HEK293 (cell line): ENCODE measurements around the gene AOAH.

Experiments used
- CTCF ChIA-PET: fragments of 350-600 bp; formaldehyde crosslinking; extraction: SDS; loops from one replicate; lab custom pipeline; 2021; ENCODE audit warnings: antibody characterized with exemption; lab: Yijun Ruan, JAX
- POLR2A ChIA-PET: fragments of 300-600 bp; formaldehyde crosslinking; extraction: SDS; loops from one replicate; lab custom pipeline; 2020; ENCODE audit warnings: antibody characterized with exemption, inconsistent platforms; lab: Yijun Ruan, JAX
- H3K27ac ChIP-seq: fragments of 200-500 bp; sonication (Bioruptor generic); 2 replicates; pipeline ENCODE4 v1.5.1; 2014; ENCODE audit warnings: low read depth, low read length, control low read depth, inconsistent platforms; ENCODE audit errors: extremely low read depth
- H3K36me3 ChIP-seq, 2 experiments: fragments of 200-500 bp in 1 of 2; sonication (Bioruptor generic) in 1 of 2; 1 replicate in 1 of 2; 2 replicates in 1 of 2; pipeline ENCODE4 v1.5.1; 2014 to 2017; ENCODE audit warnings: inconsistent platforms in 2 of 2, low read length in 2 of 2; ENCODE audit not compliant: control insufficient read depth in 2 of 2, insufficient read depth in 1 of 2
- H3K4me1 ChIP-seq: fragments of 200-500 bp; sonication (Bioruptor generic); 2 replicates; pipeline ENCODE4 v1.5.1; 2014; ENCODE audit warnings: mild to moderate bottlenecking, low read length, inconsistent platforms; ENCODE audit not compliant: control insufficient read depth, insufficient read depth
- H3K4me3 ChIP-seq: 2 replicates; pipeline ENCODE4 v1.5.1; 2011; ENCODE audit warnings: low read depth, mild to moderate bottlenecking, control low read depth, low read length, moderate library complexity
- H3K9me3 ChIP-seq: fragments of 200-500 bp; sonication (Bioruptor generic); 2 replicates; pipeline ENCODE4 v1.5.1; 2014; ENCODE audit warnings: low read depth, low read length, inconsistent platforms; ENCODE audit not compliant: control insufficient read depth, insufficient read depth
- HOXD13 ChIP-seq: sonication (generic); formaldehyde crosslinking; IDR thresholded peaks from 2 replicates; pipeline ENCODE4 v1.8.0; 2022; ENCODE audit warnings: missing genetic modification reagents, borderline replicate concordance
- KLF1 ChIP-seq: fragments of 450-650 bp; formaldehyde crosslinking; IDR thresholded peaks from 2 replicates; pipeline ENCODE4 v1.5.1; 2016; ENCODE audit warnings: missing biosample characterization, missing genetic modification characterization
- KLF7 ChIP-seq: fragments of 450-650 bp; formaldehyde crosslinking; IDR thresholded peaks from 2 replicates; pipeline ENCODE4 v1.5.1; 2016; ENCODE audit warnings: missing biosample characterization, missing genetic modification characterization, borderline replicate concordance
- OSR2 ChIP-seq: fragments of 450-650 bp; formaldehyde crosslinking; IDR thresholded peaks from 2 replicates; pipeline ENCODE4 v1.5.1; 2016; ENCODE audit warnings: missing biosample characterization, missing genetic modification characterization
- SCRT2 ChIP-seq: fragments of 450-650 bp; formaldehyde crosslinking; IDR thresholded peaks from 2 replicates; pipeline ENCODE4 v1.5.1; 2016; ENCODE audit warnings: missing biosample characterization, missing genetic modification characterization
- SETDB1 ChIP-seq: IDR thresholded peaks from one replicate; pipeline ENCODE4 v1.6.1; 2017; ENCODE audit warnings: mild to moderate bottlenecking, low read length, moderate library complexity, mixed read lengths; ENCODE audit not compliant: insufficient read length
- ZFP69B ChIP-seq: fragments of 450-650 bp; formaldehyde crosslinking; IDR thresholded peaks from 2 replicates; pipeline ENCODE4 v1.5.1; 2016; ENCODE audit warnings: missing biosample characterization, missing genetic modification characterization
- ZNF146 ChIP-seq: fragments of 450-650 bp; formaldehyde crosslinking; IDR thresholded peaks from 2 replicates; pipeline ENCODE4 v1.5.1; 2016; ENCODE audit warnings: missing biosample characterization, missing genetic modification characterization
- ZNF175 ChIP-seq: fragments of 450-650 bp; formaldehyde crosslinking; IDR thresholded peaks from 2 replicates; pipeline ENCODE4 v1.5.1; 2016; ENCODE audit warnings: missing biosample characterization, missing genetic modification characterization
- ZNF211 ChIP-seq: fragments of 450-650 bp; formaldehyde crosslinking; IDR thresholded peaks from 2 replicates; pipeline ENCODE4 v1.5.1; 2016; ENCODE audit warnings: low read depth, missing biosample characterization, missing genetic modification characterization
- ZNF23 ChIP-seq: fragments of 450-650 bp; formaldehyde crosslinking; IDR thresholded peaks from 2 replicates; pipeline ENCODE4 v1.5.1; 2016; ENCODE audit warnings: missing biosample characterization, missing genetic modification characterization, borderline replicate concordance
- ZNF423 ChIP-seq: fragments of 450-650 bp; formaldehyde crosslinking; IDR thresholded peaks from 2 replicates; pipeline ENCODE4 v1.5.1; 2016; ENCODE audit warnings: missing biosample characterization, missing genetic modification characterization
- ZNF426 ChIP-seq: fragments of 450-650 bp; formaldehyde crosslinking; IDR thresholded peaks from 2 replicates; pipeline ENCODE4 v1.5.1; 2017; ENCODE audit warnings: missing biosample characterization, missing genetic modification characterization, mild to moderate bottlenecking, inconsistent platforms, moderate library complexity
- ZNF473 ChIP-seq: fragments of 450-650 bp; formaldehyde crosslinking; IDR thresholded peaks from 2 replicates; pipeline ENCODE4 v1.5.1; 2017; ENCODE audit warnings: missing biosample characterization, missing genetic modification characterization
- ZNF501 ChIP-seq: fragments of 450-650 bp; formaldehyde crosslinking; IDR thresholded peaks from 2 replicates; pipeline ENCODE4 v1.5.1; 2016; ENCODE audit warnings: missing biosample characterization, missing genetic modification characterization
- ZNF548 ChIP-seq: fragments of 450-650 bp; formaldehyde crosslinking; IDR thresholded peaks from 2 replicates; pipeline ENCODE4 v1.5.1; 2016; ENCODE audit warnings: missing biosample characterization, missing genetic modification characterization
- ZNF621 ChIP-seq: fragments of 450-650 bp; formaldehyde crosslinking; IDR thresholded peaks from 2 replicates; pipeline ENCODE4 v1.5.1; 2017; ENCODE audit warnings: missing biosample characterization, missing genetic modification characterization
- ZNF629 ChIP-seq: fragments of 450-650 bp; formaldehyde crosslinking; IDR thresholded peaks from 2 replicates; pipeline ENCODE4 v1.5.1; 2017; ENCODE audit warnings: missing biosample characterization, missing genetic modification characterization
- ZNF792 ChIP-seq: fragments of 450-650 bp; formaldehyde crosslinking; IDR thresholded peaks from 2 replicates; pipeline ENCODE4 v1.5.1; 2016; ENCODE audit warnings: missing biosample characterization, missing genetic modification characterization
- TF ChIP-seq, protein P1 (sequence below): fragments of 450-650 bp; formaldehyde crosslinking; IDR thresholded peaks from 2 replicates; pipeline ENCODE4 v1.5.1; 2017; ENCODE audit warnings: missing biosample characterization, missing genetic modification characterization
- TF ChIP-seq, protein P2 (sequence below): IDR thresholded peaks from 2 replicates; pipeline ENCODE4 v1.6.1; 2011; ENCODE audit warnings: mild to moderate bottlenecking, low read depth, low read length, borderline replicate concordance
- TF ChIP-seq, protein P3 (sequence below): fragments of 450-650 bp; formaldehyde crosslinking; IDR thresholded peaks from 2 replicates; pipeline ENCODE4 v1.5.1; 2017; ENCODE audit warnings: missing biosample characterization, mild to moderate bottlenecking, missing genetic modification characterization, moderate library complexity
- TF ChIP-seq, protein P4 (sequence below): fragments of 450-650 bp; formaldehyde crosslinking; IDR thresholded peaks from 2 replicates; pipeline ENCODE4 v1.5.1; 2016; ENCODE audit warnings: missing biosample characterization, missing genetic modification characterization

Gene AOAH

DNA sequence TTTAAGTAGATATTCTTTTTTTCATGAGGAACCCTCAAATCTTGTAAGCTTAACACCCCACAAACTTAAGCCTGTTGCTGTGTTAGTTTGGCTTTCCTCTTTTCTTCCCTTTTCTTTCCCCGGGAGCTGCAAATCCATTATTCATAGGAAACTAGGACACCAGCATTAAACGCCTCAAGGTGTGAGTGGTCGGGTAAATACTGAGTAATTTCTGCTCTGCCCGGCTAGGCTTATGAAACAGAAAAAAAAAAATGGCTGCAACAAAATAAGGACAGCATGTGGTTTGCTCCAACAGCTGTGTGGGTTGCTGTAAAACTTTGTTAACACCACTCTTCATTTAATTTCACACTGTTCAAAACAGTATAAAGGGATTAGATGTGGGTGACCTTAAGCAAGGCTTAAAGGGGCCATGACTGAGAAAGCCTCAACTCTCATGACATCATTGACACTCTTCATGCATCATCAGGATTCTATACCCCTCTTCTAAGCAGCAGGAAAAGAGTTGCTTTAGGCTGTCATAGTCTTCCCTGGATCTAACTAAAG, 104.1 kb downstream of the AOAH start (continued):
- TF ChIP-seq, protein P1, sequence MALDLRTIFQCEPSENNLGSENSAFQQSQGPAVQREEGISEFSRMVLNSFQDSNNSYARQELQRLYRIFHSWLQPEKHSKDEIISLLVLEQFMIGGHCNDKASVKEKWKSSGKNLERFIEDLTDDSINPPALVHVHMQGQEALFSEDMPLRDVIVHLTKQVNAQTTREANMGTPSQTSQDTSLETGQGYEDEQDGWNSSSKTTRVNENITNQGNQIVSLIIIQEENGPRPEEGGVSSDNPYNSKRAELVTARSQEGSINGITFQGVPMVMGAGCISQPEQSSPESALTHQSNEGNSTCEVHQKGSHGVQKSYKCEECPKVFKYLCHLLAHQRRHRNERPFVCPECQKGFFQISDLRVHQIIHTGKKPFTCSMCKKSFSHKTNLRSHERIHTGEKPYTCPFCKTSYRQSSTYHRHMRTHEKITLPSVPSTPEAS (tag by site-specific recombination), result no peak
- TF ChIP-seq ZNF501 (tag by site-specific recombination) (no peak), HOXD13 (no peak), SETDB1 (no peak)
- TF ChIP-seq, all 188 proteins: peak for 0

DNA sequence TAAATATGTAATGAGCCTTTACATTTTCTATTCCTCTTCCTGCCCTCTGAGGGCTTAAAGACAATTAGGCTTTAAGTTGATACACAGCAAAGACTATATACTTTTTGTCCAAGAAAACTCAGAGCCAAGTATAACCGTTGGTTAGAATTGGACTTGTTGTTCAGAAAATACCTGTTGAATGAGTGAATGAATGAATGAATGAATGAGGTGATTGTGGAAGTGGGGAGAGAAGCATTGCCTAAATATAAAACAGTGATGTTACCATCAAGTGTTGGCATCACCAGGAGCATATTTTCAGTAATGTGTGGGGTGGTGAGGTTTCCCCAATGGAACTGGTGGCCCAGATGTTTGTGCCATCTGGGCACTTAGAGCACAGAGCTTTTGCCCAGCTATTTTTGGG, 106.9 kb downstream of the AOAH start:
- TF ChIP-seq SCRT2, result peak; percentile 66
- TF ChIP-seq, protein P2, sequence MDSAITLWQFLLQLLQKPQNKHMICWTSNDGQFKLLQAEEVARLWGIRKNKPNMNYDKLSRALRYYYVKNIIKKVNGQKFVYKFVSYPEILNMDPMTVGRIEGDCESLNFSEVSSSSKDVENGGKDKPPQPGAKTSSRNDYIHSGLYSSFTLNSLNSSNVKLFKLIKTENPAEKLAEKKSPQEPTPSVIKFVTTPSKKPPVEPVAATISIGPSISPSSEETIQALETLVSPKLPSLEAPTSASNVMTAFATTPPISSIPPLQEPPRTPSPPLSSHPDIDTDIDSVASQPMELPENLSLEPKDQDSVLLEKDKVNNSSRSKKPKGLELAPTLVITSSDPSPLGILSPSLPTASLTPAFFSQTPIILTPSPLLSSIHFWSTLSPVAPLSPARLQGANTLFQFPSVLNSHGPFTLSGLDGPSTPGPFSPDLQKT, result no peak
- TF ChIP-seq ZNF501 (tag by site-specific recombination), result no peak
- TF ChIP-seq ZNF423 (tag by site-specific recombination), result no peak
- TF ChIP-seq KLF7 (tag by site-specific recombination), result no peak
- TF ChIP-seq, all 188 proteins: peak for 1
- Histone ChIP-seq H3K36me3 (no peaks in the 10 kb centered on the region), H3K9me3 (no peaks in the 10 kb centered on the region), H3K4me3 (no peak overlapping the region), H3K27ac (no peak overlapping the region), H3K4me1 (no peaks in the 10 kb centered on the region)
- POLR2A ChIA-PET, result no interaction called here
- CTCF ChIA-PET, result no interaction called here

DNA sequence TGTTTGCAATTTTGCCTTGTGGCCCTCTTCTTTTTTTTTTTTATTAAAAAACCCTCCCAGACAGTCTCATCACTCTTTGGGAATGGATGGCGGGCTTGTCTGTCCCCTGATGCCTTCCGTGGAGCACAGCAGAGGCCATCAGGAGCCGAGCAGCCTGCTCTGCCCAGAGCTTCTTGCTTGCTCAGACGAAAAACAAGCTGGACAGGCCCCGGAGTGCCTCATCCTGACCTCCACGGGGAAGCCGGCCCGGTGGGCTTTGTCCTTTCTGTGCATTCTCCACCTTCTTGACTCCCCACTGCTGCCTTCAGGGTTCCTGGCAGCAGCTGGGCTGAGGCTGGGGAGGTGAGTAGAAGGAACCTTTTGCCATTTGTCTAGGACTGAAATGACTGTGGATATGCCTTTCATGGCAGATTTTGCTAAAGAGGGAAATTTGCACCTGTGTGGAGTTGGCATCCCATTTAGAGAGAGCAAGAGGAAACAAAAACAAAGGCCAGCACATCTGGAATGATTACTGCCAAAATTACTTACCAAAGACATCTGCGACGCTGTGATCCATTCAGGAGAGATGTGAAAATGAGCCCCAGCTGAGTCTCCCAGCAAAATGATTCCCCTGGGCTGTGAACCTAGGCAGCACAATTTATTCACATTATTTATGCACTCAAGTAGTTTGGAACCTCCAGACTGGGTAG, 108.3 kb downstream of the AOAH start:
- ChIA-PET POLR2A (no interaction called here), CTCF (interaction anchor here (1.2 kb wide), 1 partner anchor 462 kb away, joined by 3 read pairs; no protein-coding TSS in a partner anchor)
- H3K27ac ChIP-seq, result no peak overlapping the region

More for the DNA sequence above, 108.3 kb downstream of the AOAH start:
- H3K4me1 ChIP-seq, result no peaks in the 10 kb centered on the region
- H3K4me3 ChIP-seq, result no peak overlapping the region
- TF ChIP-seq ZNF23 (tag by site-specific recombination) (no peak), ZNF629 (tag by site-specific recombination) (no peak), ZNF548 (tag by site-specific recombination) (no peak), ZNF621 (tag by site-specific recombination) (no peak), KLF1 (tag by site-specific recombination) (no peak), ZNF426 (tag by site-specific recombination) (no peak), ZNF146 (tag by site-specific recombination) (no peak), ZNF473 (tag by site-specific recombination) (no peak), OSR2 (tag by site-specific recombination) (no peak), ZNF211 (tag by site-specific recombination) (no peak), ZFP69B (tag by site-specific recombination) (no peak), ZNF792 (tag by site-specific recombination) (no peak), ZNF175 (tag by site-specific recombination) (no peak)
- TF ChIP-seq, protein P3, sequence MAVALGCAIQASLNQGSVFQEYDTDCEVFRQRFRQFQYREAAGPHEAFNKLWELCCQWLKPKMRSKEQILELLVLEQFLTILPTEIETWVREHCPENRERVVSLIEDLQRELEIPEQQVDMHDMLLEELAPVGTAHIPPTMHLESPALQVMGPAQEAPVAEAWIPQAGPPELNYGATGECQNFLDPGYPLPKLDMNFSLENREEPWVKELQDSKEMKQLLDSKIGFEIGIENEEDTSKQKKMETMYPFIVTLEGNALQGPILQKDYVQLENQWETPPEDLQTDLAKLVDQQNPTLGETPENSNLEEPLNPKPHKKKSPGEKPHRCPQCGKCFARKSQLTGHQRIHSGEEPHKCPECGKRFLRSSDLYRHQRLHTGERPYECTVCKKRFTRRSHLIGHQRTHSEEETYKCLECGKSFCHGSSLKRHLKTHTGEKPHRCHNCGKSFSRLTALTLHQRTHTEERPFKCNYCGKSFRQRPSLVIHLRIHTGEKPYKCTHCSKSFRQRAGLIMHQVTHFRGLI (tag by site-specific recombination), result no peak
- TF ChIP-seq, protein P4, sequence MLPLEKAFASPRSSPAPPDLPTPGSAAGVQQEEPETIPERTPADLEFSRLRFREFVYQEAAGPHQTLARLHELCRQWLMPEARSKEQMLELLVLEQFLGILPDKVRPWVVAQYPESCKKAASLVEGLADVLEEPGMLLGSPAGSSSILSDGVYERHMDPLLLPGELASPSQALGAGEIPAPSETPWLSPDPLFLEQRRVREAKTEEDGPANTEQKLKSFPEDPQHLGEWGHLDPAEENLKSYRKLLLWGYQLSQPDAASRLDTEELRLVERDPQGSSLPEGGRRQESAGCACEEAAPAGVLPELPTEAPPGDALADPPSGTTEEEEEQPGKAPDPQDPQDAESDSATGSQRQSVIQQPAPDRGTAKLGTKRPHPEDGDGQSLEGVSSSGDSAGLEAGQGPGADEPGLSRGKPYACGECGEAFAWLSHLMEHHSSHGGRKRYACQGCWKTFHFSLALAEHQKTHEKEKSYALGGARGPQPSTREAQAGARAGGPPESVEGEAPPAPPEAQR (tag by site-specific recombination), result no peak
- no peaks in the 10 kb centered on the region for H3K9me3 ChIP-seq
- no peaks in the 10 kb centered on the region for H3K36me3 ChIP-seq
